T-helper 2 cell (primary cell): ENCODE measurements around the gene GRM4.
"Not testable (repeated sequence)": the region's sequence is repeated elsewhere in the genome, so short reads cannot be mapped to it uniquely, and the experiment has no call there.

Experiments
- DNase-seq, 5 experiments: peaks; one replicate each; pipeline versions ENCODE4 v3.0.0 to v3.0.0-alpha.2; 2012 to 2022
- total RNA-seq, 2 donors: gene quantifications; one replicate each; lab custom pipeline; 2026; lab: John Stamatoyannopoulos, UW

GRM4 gene
- total RNA-seq: 0 to 0.31 reads per million in 2 donors

GRCh38 chr6:34146021-34146782 lies at the start of gene GRM4:
Gene GRM4, minus strand, starts transcription at chr6:34146087. Its CDS starts 12,591 bp downstream, at chr6:34133496.
- no peak for DNase-seq

DNA sequence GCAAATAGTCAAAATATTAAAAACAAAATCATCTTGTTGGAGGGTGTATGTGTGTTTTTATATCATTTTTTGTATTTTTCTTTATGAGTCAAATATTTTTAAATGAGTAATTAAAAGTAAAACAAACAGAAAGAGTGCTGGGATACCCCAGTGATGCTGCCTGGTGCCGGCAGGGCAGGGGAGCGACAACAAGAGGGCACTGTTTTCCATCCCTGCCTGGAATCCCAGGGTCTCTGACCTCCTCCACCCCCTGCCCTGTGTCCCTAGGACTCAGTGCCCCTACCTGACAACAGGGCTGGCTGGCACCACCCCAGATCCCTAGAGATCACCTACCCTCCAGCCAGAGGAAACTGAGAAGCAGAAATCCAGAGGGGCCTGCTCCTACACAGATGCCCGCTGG lies 48.9 kb upstream of the GRM4 start:
- no peak for DNase-seq

DNA sequence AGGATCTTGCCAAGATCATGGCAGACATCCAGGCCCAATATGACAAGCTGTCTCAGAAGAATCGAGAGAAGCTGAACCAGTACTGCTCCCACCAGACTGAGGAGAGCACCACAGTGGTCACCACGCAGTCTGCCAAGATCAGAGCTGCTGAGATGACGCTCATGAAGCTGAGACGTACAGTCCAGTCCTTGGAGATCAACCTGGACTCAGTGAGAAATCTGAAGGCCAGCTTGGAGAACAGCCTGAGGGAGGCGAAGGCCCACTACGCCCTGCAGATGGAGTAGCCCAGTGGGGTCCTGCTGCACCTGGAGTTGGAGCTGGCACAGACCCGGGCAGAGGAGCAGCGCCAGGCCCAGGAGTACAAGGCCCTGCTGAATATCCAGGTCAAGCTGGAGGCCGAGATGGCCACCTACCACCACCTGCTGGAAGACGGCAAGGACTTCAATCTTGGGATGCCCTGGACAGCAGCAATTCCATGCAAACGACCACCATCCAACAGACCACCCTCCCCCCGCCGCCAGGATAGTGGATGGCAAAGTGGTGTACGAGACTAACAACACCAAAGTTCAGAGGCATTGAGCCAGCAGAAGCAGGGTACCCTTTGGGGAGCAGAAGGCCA lies 44.7 kb upstream of the GRM4 start:
- DNase-seq: no peak

- DNase-seq: peak in 2 of 5 experiments; percentile 16 to 52
Observed at GRCh38 chr6:34189806-34190503, 44.1 kb upstream of the GRM4 start.

- DNase-seq: not testable (repeated sequence)
Observed at GRCh38 chr6:34184726-34185125, 38.8 kb upstream of the GRM4 start.

GRCh38 chr6:34182751-34183531 lies 37.1 kb upstream of the GRM4 start:
- peak in 4 of 5 experiments; percentile 57 to 95 (median 73) for DNase-seq

GRCh38 chr6:34181908-34182307 lies 36.0 kb upstream of the GRM4 start:
- DNase-seq: peak in 1 of 5 experiments; percentile 9

DNA sequence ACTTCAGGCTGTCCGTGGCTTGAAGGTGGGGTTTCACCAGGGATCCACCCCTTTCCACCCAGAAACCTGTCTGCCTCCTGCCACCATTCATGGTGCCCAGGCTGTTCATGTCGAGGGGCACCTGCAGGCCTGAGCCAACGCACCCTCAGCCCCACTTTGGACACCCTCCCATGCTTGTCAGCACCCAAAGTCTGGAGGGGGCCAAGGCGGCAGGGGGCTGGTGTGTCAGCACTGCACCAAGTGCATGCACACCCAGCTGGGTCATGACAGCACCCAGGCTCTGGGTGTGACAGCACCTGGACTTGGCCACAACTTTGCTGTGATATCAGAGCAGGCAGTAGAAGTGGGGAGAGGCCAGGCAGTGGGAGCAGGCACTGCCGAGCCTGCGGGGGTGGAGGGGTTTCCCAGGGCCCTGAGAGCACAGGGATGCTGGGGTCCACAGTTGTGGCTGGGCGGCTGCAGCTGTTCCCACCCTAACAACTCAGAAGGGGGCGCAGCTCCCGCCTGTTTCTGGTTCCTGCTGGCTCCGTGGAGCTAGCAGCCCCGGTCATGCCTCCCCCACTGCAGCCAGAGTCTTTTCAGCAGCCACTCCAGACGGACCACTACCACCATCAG lies 33.3 kb upstream of the GRM4 start:
- no peak for DNase-seq

GRCh38 chr6:34178357-34179105 lies 32.6 kb upstream of the GRM4 start:
- no peak for DNase-seq

DNA sequence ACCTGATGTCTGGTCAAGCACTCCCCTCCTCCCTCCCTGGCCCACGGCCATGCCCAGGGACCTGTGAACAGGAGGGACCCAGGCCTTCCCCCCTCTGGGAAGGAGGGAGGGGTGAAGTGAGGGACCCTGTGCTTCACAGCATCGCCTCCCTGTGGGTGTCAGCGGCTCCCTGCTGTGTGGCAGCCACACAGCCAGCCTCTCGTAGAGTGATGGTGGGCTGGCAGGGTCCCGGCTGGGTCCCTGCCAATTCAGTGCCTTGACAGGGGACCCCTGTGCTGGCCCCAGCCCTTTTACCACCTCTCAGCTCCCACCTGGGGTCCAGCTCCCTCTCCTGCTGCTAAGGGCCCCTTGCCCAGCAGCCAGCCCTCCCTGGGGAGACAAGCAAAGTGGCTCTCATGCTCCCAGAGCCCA lies 31.3 kb upstream of the GRM4 start:
- no peak for DNase-seq

GRCh38 chr6:34176261-34177031 lies 30.6 kb upstream of the GRM4 start:
- DNase-seq: no peak

- DNase-seq: no peak
Observed at GRCh38 chr6:34174846-34175399, 29.0 kb upstream of the GRM4 start.

DNA sequence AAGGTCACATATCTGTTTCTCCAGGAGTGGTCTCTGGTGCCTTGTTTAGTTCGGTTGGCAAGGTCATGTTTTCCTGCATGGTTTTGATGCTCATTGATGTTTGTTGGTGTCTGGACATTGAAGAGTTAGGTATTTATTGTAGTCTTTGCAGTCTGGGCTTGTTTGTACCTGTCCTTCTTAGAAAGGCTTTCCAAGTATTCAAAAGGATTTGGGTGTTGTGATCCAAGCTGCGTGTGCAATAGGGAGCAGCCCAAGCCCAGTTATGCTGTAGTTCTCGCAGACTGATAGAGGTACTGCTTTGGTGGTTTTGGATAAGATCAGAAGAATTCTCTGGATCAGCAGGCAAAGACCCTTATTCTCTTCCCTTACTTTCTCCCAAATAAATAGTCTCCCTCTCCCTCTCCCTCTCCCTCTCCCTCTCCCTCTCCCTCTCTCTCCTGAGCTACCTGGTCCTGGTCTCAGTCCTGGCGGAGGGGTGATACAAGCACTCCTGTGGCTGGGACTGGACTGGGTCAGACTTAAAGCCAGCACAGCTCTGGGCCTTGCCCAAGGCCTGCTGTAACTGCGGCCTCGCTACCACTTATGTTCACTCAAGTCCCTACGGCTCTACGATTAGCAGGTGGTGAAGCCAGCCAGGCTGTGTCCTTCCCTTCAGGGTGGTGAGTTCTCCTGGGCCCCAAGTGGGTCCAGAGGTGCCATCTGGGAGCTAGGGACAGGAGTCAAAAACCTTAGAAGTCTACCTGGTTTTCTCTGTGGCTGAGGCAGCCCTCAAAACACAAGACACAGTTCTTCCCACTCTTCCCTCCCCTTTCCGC lies 27.3 kb upstream of the GRM4 start:
- no peak for DNase-seq

- DNase-seq: no peak
Observed at GRCh38 chr6:34170346-34170745, 24.5 kb upstream of the GRM4 start.

DNA sequence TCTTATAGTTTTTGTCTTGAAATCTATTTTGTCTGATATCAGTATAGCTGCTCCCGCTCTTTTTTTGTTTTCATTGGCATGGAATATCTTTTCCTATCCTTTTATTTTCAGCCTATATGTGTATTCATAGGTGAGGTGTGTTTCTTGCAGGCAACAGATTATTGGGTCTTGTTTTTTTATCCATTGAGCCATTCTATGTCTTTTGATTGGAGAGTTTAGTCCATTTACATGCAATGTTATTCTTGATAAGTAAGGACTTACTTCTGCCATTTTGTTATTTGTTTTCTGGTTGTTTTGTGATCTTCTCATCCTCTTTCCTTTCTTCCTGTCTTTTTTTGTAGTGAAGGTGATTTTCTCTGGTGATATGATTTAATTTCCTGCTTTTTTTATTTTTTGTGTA lies 24.0 kb upstream of the GRM4 start:
- no peak for DNase-seq

- no peak for DNase-seq
Observed at GRCh38 chr6:34161857-34162515, 16.1 kb upstream of the GRM4 start.

DNA sequence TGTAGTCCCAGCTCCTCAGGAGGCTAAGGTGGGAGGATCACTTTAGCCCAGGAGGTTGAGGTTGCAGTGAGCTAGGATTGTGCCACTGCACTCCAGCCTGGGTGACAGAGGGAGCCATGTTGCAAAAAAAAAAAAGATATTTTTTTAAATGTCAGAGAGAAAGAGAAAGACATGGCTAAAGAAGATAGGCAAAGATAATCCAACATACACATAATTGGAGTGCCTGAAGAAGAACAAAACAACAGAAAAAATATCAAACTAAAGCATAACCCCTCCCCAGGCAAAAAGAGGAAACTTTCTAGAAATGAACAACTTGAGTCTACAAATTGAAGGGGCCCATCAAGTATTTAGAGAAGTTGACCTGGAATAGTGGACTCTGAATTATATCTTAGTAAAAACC lies 14.0 kb upstream of the GRM4 start:
- no peak for DNase-seq

- DNase-seq: no peak
Observed at GRCh38 chr6:34158876-34159275, 13.0 kb upstream of the GRM4 start.

- no peak for DNase-seq
Observed at GRCh38 chr6:34157851-34158250, 12.0 kb upstream of the GRM4 start.
